Coronary artery (tissue), 2 donors: ENCODE results near the gene FAM219A.

Experiments
- DNase-seq: peaks from one replicate; pipeline ENCODE4 v3.0.0-alpha.2; 2017; ENCODE audit warnings: low spot score
- H3K27ac ChIP-seq, 2 donors: fragments of 200-600 bp; sonication (generic); one replicate each; pipeline ENCODE4 v1.5.1; 2016 to 2019
- H3K4me3 ChIP-seq: fragments of 200-600 bp; sonication (generic); 2 replicates; pipeline ENCODE4 v1.5.1; 2016; ENCODE audit warnings: mild to moderate bottlenecking, moderate library complexity
- TF ChIP-seq, protein P1 (sequence below): fragments of 200-600 bp; sonication (generic); IDR thresholded peaks from one replicate; pipeline ENCODE4 v1.5.1; 2019; ENCODE audit warnings: antibody characterized with exemption

The FAM219A gene

DNA sequence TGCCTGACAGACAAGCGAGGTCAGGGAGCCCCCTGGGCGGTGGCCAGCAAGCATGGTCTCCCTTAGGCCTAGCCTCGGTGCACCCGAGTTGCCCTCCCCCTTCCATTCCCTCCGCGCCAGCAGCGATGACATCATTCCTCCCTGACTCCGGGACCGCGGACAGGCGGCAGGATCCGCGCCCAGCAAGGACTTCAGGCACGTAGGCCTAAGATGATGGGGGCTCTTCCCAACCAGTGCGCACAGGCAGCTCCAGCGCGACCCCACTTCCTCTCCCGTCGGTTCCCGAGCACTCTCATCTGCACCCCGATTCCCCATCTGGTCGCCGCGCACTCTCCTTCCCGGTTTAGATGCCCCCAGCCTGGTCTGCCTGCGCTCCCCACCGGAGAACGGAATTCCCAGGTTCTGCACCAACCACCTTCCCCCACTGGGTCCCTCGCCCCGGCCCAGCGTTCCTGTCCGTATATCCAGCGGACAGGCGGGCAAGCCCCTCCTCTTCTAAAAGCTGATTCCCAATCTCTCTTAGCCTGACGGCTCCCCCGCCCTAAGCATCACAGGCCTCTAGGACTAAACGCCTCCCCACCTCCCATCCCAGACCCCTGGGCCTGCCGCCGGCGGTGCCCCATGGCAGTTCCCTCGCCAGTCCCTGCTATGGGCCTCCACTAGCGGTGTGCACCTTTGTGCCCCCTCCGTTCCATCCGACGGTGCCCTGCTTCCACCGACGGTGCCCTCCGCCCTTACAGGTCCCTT, 931 bp downstream of the FAM219A start:
- peak overlapping the region; percentile 90 for H3K4me3 ChIP-seq
- peak; percentile 87 for DNase-seq
- peak overlapping the region; percentile 72 to 89 for H3K27ac ChIP-seq
- TF ChIP-seq, protein P1, sequence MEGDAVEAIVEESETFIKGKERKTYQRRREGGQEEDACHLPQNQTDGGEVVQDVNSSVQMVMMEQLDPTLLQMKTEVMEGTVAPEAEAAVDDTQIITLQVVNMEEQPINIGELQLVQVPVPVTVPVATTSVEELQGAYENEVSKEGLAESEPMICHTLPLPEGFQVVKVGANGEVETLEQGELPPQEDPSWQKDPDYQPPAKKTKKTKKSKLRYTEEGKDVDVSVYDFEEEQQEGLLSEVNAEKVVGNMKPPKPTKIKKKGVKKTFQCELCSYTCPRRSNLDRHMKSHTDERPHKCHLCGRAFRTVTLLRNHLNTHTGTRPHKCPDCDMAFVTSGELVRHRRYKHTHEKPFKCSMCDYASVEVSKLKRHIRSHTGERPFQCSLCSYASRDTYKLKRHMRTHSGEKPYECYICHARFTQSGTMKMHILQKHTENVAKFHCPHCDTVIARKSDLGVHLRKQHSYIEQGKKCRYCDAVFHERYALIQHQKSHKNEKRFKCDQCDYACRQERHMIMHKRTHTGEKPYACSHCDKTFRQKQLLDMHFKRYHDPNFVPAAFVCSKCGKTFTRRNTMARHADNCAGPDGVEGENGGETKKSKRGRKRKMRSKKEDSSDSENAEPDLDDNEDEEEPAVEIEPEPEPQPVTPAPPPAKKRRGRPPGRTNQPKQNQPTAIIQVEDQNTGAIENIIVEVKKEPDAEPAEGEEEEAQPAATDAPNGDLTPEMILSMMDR: no peak

DNA sequence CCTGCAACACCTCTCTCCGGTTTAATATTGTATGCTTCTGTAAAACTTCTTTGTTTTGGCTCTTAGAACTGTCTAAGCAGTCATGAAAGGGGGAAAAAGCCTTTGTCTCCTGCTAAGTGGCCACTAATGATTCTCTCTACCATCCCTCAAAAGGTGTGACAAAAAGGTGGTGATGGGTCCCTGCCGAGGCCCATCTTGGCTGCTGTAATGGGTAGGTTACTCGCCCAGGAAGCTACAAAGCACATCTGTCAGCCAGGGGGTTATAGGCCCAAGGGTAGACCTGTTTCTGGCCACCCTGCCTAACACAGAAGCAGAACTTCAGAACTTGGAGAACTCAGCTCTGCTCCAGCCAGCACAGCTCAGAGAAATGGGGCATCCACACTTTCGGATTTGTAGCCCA, 1.6 kb downstream of the FAM219A start:
- Histone ChIP-seq H3K27ac (peak overlapping the region; percentile 72 to 89), H3K4me3 (peak overlapping the region; percentile 90)
- TF ChIP-seq, protein P1: no peak
- no peak for DNase-seq

DNA sequence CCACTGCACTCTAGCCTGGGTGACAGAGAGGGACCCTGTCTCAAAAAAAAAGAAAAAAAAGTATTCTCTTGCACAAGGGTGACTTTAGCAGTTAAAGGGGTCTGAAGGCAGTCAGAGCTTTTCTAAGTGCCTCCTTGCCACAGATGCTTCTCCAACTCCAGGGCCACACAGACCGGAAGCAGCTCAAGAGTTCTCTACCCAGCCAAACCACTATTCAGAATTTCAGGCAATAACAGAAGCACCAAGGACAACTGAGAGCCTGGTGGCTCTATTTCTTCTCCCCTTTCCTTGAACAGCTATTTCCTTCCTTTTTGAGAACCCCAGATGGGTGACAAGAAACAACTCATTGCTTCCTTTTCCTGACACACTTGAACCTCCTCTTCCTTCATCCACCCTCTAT, 2.2 kb downstream of the FAM219A start:
- TF ChIP-seq, protein P1: no peak
- Histone ChIP-seq H3K27ac (peak overlapping the region; percentile 3 to 72), H3K4me3 (no peak overlapping the region)
- DNase-seq: no peak

DNA sequence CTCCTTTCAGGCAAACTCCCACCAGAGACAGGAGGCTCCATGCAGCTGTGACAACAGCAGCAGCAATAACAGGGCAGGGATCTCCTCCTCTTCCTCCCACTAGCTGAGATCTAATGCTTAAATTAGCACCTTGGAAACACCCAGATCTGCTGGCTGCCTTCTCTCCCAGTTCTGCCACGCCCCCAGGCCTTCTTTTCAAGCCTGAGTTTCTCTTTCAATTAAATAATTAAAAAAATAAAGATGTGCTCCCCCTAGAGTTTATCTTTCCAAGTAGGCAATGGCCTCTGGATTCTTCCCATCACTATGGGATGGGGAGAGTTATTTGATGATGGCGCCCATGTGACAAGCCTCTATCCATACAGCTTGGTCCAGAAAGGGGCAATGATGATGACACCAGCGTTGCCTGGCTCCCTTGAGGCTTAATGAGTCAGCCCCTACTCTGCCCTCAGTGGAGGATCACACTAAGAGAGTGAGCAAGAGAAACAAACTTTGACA, 3.8 kb downstream of the FAM219A start:
- Histone ChIP-seq H3K27ac (no peak overlapping the region), H3K4me3 (no peak overlapping the region)
- TF ChIP-seq, protein P1: no peak
- DNase-seq: no peak

DNA sequence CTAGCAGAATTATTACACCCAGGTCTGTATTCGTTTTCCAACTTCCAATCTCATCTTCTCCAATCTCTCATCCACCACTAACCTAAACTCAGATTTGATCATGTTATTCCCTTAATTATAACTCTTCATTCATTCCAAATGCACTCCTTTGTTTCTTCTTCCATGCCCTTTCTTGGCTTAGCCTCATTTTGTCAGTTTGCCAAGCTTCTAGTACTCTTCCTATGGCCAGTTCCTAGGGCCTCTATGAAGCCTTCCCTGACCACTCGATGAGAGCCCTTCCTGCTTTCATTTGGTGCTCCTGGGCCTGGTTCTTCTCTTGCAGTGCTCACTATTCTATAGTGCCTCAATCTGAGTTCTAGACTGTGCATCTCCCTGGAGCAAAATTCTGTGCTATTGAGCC, 5.8 kb downstream of the FAM219A start:
- DNase-seq: no peak
- TF ChIP-seq, protein P1: no peak
- Histone ChIP-seq H3K4me3 (no peak overlapping the region), H3K27ac (no peak overlapping the region)

DNA sequence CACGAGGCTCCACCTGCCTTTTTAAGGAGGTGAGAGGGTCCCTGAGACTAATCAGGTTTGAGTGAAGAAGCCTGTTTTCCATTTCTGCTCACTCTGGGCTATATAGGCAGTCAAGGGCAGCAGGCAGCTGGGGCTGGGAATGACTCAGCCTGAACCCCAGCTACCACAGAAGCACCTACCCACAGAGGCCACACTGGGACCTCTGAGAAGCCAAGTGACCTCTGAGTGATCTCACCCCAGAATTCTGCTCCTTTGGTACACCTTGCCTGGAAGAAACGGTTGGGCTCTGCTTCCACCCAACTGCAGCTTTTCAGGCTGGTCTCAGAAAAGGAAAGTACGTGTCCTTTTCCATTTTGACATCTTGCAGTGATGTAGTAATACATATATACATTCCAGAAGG, 6.8 kb downstream of the FAM219A start:
- Histone ChIP-seq H3K27ac (no peak overlapping the region), H3K4me3 (no peak overlapping the region)
- DNase-seq: no peak
- TF ChIP-seq, protein P1: no peak

DNA sequence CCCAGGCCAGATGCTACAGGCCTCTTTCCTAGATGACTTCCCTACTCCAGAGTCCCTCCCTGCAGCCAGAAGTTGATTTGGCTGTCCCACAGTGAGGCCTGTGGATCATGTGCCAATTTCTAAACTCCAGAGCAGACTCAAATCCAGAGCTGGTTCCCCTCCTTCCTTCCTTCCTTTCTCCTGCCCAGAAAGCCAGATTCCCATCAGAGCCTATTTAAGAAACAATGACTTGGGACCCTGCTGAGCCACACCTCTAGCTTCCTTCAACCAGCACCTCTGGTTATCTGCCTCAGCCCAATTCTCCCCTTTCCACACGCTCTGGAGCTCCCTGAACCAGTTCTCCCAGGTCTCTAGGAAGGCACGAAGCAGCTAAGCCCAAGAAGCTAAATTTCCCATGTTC, 7.2 kb downstream of the FAM219A start:
- H3K4me3 ChIP-seq: no peak overlapping the region
- TF ChIP-seq, protein P1: no peak
- H3K27ac ChIP-seq: no peak overlapping the region
- DNase-seq: no peak
